A204.1 (cell line): ENCODE results near the gene FHIP1A.

Experiments
- FAIRE-seq: peaks from 2 replicates; lab custom pipeline; 2012; peaks lifted over from hg19 to GRCh38; lab: Jason Lieb, UNC

Gene FHIP1A

DNA sequence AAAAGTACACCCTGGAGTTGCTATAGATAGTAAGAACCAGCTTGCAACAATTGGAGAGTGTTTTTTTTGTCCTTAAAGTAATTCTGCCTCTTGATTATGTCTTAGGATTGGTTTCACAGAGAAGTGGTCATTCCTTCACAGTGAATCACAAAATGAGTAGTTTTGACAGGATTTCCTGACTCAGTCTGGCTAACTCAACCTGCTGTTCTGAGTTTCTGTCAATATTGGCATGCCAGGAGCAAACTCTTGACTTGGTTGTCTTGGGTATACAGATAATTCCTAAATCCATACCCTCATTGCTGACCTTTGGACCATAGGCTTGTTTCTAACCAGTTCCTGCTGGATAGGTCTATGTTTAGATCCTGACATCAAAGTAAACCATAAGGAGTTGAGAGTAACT lies 9.4 kb downstream of the FHIP1A start:
- FAIRE-seq = no peak

DNA sequence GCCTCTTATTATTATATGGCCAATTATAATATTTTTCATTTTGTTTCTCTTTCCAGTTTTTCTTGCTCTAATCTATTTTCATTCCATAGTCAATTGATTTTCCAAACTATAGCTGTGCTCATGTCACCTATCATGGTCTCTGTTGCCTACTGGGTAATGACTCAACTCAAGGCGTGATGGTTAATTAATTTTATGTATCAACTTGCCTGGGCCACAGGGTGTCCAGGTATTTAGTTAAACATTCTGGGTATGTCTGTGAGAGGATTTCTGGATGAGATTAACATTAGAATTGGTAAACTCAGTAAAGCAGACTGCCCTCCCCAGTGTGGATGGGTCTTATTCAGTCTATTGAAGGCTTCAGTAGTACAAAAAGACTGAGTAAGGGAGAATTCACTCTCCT lies 9.9 kb downstream of the FHIP1A start:
- FAIRE-seq = no peak

DNA sequence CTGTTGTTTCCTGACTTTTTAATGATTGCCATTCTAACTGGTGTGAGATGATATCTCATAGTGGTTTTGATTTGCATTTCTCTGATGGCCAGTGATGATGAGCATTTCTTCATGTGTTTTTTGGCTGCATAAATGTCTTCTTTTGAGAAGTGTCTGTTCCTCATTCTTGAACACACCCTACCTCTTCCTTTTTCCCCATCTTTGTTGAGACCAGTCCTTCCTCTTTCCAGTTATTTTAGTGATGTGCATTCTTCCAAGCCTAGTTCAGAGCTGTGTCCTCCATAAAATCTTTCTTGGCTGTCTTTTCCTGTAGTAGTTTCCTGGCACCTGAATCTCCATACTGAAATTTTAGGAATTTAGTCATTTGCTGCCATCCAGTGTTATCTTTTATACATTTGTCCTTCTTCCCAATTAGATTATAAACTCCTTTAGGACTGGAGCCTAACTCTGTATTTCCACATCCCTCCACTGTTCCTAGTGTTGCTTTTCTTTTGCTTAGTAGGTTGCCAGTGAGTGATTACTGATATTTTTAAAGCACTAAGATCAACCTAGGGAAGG lies 11.4 kb downstream of the FHIP1A start:
- no peak for FAIRE-seq

DNA sequence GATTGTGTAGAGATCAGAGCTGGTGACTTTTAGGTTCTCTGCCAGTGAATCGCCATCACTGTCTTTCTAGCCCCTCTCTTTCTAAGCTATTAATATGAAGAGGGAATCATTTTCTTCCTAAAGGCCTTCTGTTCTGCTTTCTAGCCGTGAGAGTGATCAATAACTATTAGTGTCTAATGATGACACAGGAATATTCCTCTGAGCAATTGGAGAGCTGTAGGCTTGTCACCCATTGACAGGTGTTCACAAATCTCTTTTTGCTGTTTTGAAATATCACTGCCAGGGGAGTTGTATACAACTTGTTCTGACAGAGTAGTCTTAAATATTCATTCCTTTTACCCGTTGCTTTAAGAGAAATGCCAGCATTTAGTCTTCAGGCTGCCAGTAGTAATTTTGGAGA lies 13.9 kb downstream of the FHIP1A start:
- FAIRE-seq = no peak

DNA sequence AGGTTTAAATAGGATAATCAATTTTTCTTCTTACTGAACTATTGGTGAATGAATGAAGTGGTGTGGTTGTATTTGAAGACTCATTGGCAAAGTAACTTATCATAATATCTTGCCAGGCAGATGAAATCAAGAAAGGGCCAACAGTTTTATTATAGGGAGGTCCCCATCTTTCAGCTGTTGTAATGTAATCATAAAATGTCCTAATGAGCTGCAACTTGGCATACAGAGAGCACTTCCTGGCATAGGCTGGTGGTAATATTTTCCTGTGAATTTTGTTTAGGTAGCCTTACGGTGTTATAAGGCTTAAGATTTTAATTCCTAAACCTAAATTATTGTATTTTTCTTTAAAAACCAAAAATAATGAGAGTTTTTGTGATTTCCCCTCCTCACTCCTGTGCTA lies 17.5 kb downstream of the FHIP1A start:
- FAIRE-seq = no peak

DNA sequence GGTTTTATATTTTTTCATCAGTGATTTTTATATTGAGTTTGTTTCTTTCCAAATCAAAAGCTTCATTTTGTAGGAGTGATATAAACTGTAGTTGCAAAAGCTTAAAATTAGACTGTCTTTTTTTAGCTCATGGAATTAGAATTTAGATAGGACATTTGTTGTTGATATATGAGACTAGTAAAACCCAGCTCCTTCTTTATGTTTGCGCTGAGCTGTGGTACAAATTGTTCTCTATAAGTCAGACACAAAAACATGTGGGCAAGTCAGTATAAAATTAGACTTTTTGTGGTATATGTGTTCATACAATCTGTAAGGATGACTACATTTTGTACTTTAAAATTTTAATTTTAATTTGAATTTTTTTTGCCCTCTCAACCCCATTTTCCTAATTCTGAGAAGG lies 18.3 kb downstream of the FHIP1A start:
- no peak for FAIRE-seq

DNA sequence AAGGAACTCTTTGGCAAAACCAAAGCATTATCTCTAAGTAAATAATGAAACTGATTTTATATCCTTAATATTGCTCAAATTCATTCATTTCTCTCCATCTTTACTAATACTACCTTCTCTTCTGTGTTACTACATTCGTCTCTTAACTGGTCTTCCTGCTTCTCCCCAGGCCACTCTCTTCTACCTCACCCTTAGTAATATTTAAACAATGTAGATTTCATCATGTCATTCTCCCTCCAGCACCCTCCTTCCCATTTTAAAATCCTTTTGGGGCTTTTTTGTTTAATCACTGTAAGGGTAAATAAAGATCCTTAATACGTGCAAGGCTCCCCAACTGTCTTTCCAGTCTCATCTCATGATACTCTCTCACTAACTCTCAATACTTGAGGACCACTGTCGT lies 19.4 kb downstream of the FHIP1A start:
- no peak for FAIRE-seq

DNA sequence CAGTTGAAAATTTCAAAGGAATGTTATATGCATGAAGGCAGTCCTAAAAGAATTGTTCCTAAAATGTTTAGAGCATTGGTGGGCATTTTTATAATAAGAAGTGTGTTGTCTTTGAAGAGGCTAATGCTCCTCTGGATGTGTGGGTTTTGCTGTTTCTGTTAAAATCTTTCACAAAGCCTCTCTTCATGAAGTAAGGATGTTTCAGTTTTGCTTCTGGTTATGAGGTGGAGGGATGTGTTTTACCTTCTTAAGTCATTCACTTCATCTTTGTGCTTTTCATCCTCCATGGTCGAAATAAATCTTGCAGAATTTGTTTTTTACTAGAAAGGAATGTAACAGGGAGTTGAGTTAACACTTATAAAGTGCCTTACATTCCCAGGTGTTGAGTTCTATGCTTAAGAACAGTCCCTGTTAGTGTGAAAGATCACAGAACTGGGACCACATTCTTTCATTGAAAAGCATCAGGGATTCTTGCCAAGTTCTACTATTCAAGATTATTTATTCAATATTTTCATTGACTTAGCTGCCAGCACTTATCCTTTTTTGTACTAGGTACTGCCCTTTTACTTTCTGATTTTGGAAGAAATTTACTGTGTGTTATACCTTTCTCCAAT lies 21.1 kb downstream of the FHIP1A start:
- no peak for FAIRE-seq

DNA sequence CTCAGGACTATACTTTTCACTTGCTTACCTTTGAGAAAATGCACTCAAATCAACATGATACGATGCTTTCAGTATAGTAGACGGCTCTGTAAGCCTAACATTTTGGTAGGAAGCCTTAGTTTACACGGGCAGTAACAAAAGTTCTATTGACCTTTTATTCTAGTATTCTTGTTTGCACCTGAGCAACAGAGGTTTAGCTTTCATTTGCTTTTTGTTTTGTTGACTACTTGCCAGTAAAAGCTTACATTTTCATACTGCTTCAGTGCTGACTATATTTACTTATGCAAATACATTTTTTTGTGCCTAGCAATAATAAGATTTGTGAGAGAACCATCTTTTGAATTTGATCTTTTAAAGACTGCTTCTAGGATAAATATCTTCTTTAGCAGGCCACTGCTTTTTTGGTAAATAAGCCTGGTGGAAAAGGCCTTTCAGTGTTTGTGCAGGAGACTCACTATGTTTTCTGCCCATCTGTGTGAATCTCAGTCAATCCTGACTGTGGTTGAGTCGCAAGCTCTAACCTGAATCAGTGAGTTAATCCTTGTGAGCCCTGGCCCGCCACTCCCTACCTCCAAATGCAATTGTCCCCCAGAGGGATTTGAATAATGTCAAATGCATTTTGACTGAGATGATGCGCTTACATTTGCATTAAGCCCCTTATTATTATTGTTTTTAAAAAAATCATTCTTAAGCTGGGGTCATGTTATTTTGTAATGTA lies 21.9 kb downstream of the FHIP1A start:
- FAIRE-seq = no peak

DNA sequence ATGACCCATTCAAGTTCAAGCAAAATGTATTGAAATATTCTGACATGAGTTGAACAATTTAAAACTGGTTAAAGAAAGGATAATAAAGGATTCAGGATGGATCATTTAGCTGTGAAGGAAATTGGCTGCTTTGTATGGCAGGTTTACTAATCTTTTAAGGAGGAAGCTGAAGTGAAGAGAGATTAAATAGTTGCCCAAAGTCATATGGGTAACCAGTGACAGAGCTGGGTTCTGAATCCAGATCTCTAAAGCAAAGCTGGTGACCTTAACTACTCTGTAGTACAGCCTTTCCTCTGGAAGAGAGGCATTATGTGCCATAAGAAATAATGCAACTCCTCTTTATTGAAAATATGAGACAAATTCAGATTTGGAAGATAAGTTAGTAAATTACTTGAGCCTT lies 22.8 kb downstream of the FHIP1A start:
- no peak for FAIRE-seq

DNA sequence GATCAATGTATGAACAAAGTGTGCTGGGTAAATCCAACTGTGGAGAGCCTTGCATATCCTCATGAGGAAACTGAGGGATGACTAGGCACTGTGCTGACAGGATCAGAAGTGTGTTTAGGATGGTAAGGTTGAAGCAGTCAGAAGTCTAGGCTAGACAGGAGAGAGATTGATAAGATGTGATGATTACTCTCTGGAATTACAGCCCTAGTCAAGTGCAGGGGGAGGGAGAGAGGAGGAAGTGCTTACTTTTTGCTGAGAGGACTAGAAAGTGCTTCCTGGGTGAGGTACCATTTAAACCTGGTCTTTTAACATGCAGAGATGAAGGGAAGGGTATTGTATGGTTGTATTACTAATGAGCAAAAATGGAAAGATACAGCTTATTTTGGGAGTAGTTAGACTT lies 23.7 kb downstream of the FHIP1A start:
- FAIRE-seq = no peak

DNA sequence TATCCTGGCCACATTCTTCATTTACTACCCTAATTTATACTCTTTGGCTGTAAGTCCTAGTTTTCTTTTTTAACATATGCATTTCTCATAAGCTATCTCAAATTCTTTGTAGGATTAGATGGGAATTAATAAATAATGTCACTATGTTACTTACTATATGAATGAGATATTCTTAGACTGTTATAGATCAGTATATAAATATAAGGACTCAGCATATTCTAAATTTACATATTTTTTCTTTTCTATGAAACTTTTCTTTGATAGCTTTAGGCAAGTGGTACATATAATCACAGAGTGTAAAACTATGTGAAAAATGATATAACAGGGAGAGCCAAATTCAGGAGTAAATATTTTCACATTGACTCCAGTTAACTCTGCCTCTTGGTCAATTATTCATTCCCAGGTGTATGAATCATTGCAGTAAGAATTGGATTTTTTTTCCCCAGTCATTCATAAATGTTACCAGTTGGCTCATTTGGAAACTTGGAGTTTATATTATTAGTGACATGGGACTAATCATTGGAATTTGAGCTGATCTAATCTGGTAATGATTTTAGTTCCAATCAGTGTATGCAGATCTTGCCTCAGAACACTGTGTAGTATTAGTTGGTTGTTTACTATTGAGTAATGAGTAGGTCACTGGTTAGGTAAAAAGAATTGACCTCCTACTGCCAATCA lies 25.3 kb downstream of the FHIP1A start:
- no peak for FAIRE-seq

DNA sequence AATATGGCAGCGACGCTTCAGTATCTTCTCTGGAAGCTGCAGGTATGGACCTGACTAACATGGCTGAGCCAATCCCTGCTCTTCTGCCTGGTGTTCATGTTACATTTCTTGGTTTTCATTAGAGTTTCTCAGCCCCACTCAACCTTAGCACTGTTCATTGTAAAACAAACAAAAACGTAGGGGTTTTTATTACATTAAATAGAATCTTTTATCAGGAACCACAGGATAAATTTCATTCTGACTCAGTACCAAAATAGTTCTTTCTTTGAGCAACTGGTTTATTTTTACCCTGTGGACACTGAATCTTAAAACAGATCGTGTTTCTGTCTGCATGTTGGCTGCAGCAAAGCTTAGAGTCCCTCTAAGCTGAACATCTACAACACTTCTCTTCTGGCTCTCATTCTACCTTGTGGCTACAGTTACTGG lies 27.1 kb downstream of the FHIP1A start:
- FAIRE-seq = no peak

DNA sequence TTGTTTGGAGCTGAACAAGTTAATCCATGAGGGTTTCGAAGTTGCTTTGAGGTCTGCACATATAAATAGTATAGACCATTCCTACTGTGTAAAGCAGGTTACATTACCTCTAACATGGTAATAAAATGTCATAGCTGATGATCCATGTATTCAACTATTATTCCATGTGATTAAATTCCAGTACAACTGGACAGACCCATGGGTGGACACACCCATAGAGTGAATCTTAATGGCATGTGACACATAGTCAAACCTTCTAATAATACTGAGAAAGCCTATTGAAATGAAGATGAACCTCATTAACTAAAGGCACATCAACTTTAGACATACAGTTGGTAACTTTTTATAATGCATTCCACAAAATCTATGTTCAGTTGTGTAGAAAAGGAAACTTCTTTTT lies 28.5 kb downstream of the FHIP1A start:
- no peak for FAIRE-seq

DNA sequence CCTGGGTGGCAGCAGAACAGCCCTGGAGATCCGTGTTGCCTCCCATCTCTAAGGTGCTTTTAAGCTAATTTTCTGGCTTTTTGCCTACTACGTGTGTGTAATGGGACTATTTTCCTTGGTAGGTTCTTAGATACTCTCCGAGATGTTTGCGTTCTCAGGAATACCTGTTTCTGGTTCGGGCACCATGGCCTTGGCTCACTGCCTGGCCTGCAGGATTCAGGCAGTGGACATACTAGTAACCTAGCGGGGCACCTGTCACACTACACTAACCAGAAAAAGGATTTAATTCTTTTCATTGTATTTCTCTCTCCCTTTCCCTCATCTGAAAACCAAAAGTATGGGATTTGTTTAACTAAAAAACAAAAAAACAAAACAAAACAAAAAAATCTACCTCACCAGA lies 29.2 kb downstream of the FHIP1A start:
- no peak for FAIRE-seq

DNA sequence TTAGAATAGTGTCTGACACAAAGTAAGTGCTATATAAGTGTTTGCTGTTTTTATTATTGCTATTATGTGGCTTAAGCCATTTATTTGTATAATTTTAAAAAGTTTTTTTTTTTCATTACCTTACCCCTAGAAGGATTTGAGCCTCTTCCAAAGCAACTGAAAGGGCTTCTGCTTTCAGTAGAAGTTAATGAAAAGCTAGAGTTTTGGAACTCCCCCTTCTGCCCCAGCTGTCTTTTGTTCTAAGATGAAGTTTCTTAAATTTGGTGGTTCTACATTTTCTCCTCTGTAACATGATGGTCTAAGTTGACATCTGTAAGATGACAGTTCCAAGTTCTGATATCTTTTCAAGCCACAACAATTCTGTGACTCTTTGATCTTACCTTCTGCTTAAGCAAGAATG lies 30.3 kb downstream of the FHIP1A start:
- FAIRE-seq = no peak

DNA sequence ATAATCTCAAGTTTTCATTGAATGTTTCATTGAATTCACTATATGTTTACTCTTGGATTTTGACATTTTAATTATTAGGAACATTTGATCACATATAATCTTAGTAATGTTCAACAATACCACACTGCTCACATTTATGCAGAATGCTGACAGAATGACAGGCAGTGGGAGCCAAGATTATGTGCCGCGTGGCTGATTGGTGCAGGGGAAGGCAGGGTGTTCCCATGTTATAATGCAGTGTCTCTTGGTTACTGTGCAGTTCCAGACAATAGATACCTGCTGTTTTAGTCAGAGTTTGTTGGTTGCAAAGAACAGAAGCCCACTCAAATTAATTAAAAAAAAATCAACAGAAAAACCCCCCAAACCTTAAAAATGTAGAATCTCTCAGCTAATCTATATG lies 33.0 kb downstream of the FHIP1A start:
- FAIRE-seq = no peak

DNA sequence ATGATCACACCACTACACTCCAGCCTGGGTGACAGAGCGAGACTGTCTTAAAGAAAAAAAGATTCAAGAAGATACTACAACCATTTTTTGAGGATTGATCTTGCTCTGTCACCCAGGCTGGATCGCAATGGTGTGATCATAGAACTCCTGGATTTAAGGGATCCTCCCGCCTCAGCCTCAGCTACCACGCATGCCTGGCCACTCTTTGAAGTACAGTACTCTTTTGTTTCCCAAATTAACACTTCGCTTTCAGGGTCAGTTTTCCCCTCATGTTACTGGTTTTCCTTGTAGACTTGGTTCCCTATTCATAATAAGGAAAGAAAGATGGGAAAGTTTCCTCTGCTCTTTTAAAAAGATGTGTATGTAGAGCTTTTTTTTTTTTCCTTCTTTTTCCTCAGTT lies 34.3 kb downstream of the FHIP1A start:
- FAIRE-seq = no peak

DNA sequence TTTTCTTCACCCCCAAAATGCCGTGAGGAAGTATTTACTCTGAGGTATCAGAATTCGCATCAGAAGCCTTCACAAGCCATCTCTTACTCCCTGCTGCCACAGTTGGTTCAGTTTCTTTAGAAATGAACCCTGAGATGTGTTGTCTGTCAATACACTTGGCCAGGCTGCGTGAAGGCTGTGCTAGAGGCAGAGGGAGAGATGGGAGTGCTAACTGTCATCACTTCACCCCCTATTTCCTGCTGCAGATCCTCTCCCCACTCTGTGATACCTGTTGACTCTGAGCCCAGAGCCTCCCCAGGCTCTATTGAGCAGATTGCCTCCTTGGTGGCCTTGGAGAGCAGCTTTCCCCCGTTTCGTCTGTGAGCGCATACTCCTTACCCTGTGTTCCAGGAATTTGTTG lies 34.8 kb downstream of the FHIP1A start:
- no peak for FAIRE-seq

DNA sequence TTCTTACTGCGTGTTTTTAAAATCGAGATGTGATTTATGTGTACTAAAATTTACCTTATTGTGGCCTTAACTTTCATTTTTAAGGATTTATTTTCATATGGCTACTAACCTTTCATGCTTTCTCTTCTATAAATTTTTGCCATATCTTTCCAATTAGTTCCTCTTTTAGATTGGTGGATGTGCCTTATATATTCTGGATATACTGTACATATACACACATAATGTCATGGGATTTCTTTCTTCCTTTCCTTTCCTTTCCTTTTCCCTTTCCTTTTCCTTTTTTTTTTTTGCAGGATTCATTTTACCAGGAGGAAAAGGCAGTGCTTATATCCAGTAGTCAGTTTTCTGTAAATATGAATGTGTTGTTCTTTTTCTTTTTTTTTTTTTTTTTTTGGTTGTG lies 37.2 kb downstream of the FHIP1A start:
- no peak for FAIRE-seq

DNA sequence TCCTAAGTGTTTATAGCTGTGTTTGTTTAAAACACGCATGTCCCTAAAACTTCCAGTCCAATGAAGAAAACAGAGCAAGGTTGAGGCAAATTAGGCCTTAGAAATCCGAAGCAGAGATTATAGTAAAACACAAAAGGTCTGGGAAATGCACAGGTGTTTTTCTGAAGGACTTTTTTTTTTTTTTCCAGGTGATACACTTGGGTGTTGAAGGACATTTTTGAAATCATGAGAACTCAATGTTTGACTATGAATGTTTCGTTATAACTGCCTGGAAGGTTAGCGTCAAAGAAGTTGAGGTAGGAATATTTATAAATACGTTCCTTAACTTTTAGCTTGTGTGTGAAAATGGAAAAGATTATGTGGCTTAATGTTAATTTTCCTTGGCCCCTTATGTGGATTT lies 45.5 kb downstream of the FHIP1A start:
- FAIRE-seq = no peak

DNA sequence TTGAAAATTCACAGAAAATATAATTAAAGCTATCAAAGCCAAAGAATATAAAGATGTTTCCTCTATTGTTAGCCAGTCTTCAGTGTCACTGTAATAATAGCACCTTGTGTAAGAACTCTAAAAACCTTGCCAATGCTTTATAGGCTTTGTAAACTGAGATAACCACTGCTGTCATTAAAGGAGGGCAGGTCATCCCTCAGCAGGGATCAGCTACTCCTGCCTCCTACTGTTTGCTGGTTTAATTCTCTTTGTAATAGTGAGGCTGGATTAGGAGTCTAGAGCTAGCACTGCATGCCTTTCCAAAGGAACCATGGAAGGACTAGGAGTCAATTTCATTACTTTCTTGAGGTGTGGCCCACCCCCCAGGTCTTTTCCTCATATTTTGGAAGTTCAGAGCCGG lies 46.2 kb downstream of the FHIP1A start:
- FAIRE-seq = no peak

DNA sequence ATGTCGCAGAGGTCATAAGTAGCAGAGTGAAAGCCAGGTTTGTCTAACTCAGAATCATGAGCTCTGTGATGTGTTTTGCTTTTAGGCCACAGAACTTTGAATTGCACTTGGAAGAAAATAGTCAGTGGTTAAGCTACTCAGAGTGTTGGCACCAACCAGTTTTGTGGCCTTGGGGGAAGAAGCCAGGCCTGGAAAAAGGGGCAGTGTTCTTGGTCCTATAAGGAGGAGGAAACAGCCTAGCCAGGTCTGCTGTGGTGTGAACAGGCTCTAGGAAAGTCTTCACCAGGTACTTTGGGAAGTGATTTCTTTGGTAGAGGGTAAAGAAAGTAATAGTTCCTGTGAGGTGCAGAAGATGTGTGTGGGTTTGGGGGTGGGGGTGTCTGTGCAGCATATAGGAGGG lies 49.2 kb downstream of the FHIP1A start:
- no peak for FAIRE-seq
